Keratinocyte (primary cell): ENCODE data around the gene MEF2A. TPM values are rescaled to one million over a fixed set of nuclear protein-coding genes. Genes with fewer than 3 reads are reported as not detected.

ENCODE experiments used
- DNase-seq: peaks from one replicate; pipeline ENCODE4 v3.0.0-alpha.2; 2011; ENCODE audit warnings: low read depth, missing footprints, low spot score
- FAIRE-seq: peaks from 2 replicates; lab custom pipeline; 2011; peaks lifted over from hg19 to GRCh38; lab: Jason Lieb, UNC
- H2AFZ ChIP-seq: 2 replicates; pipeline ENCODE4 v1.6.0; 2012; ENCODE audit warnings: low read length, control low read depth, inconsistent platforms; ENCODE audit not compliant: control insufficient read depth
- H3K27ac ChIP-seq: 2 replicates; pipeline ENCODE4 v1.5.1; 2011; ENCODE audit warnings: low read length; ENCODE audit not compliant: control insufficient read depth, insufficient read depth
- H3K27me3 ChIP-seq: 3 replicates; pipeline ENCODE4 v1.6.0; 2011; ENCODE audit warnings: low read length; ENCODE audit not compliant: control insufficient read depth, insufficient read depth; ENCODE audit errors: extremely low read depth
- H3K36me3 ChIP-seq, 2 experiments: 2 replicates in 1 of 2; 3 replicates in 1 of 2; pipeline ENCODE4 v1.5.1; 2011; ENCODE audit warnings: low read length in 2 of 2, mild to moderate bottlenecking in 1 of 2; ENCODE audit not compliant: control insufficient read depth in 2 of 2, insufficient read depth in 2 of 2; ENCODE audit errors: extremely low read depth in 1 of 2
- H3K4me1 ChIP-seq: 3 replicates; pipeline ENCODE4 v1.5.1; 2011; ENCODE audit warnings: low read length; ENCODE audit not compliant: control insufficient read depth, insufficient read depth; ENCODE audit errors: extremely low read depth
- H3K4me2 ChIP-seq: 3 replicates; pipeline ENCODE4 v1.6.0; 2011; ENCODE audit warnings: low read depth, low read length; ENCODE audit not compliant: control insufficient read depth, insufficient read depth; ENCODE audit errors: extremely low read depth
- H3K4me3 ChIP-seq, 3 experiments: fragments of 200-600 bp in 1 of 3; sonication (generic) in 1 of 3; 2 replicates in 2 of 3; 3 replicates in 1 of 3; pipeline ENCODE4 v1.5.1; 2011 to 2016; ENCODE audit warnings: low read length in 3 of 3, mild to moderate bottlenecking in 3 of 3, control low read depth in 2 of 3, inconsistent platforms in 1 of 3, low read depth in 1 of 3, mixed read lengths in 1 of 3, mixed run types in 1 of 3, moderate library complexity in 1 of 3; ENCODE audit not compliant: control insufficient read depth in 2 of 3, insufficient read depth in 2 of 3; ENCODE audit errors: extremely low read depth in 1 of 3
- H3K79me2 ChIP-seq: 2 replicates; pipeline ENCODE4 v1.6.0; 2012; ENCODE audit warnings: low read length; ENCODE audit not compliant: control insufficient read depth, insufficient read depth
- H3K9ac ChIP-seq: 3 replicates; pipeline ENCODE4 v1.6.0; 2011; ENCODE audit warnings: low read length; ENCODE audit not compliant: control insufficient read depth, insufficient read depth; ENCODE audit errors: extremely low read depth
- H3K9me1 ChIP-seq: 3 replicates; pipeline ENCODE4 v1.6.0; 2011; ENCODE audit warnings: low read length; ENCODE audit not compliant: control insufficient read depth, insufficient read depth; ENCODE audit errors: extremely low read depth
- H3K9me3 ChIP-seq: 2 replicates; pipeline ENCODE4 v1.5.1; 2012; ENCODE audit warnings: low read depth, low read length; ENCODE audit not compliant: control insufficient read depth
- H4K20me1 ChIP-seq: 3 replicates; pipeline ENCODE4 v1.6.0; 2011; ENCODE audit warnings: low read length; ENCODE audit not compliant: control insufficient read depth, insufficient read depth; ENCODE audit errors: extremely low read depth
- EZH2 ChIP-seq: IDR thresholded peaks from one replicate; pipeline ENCODE4 v1.6.1; 2012; ENCODE audit warnings: inconsistent platforms, mild to moderate bottlenecking, low read length, moderate library complexity
- dilution Hi-C: fragments of 300-500 bp; cut with MboI; formaldehyde crosslinking; loops from one replicate; pipeline ENCODE4 v1.7.0; 2020; ENCODE audit warnings: low sequenced_read_pairs; ENCODE audit not compliant: extremely low pct_ligation_motif_present
- polyA plus RNA-seq, 5 experiments: library from polyadenylated mRNA; depleted of rRNA in 3 of 5; stranded (reverse) in 3 of 5; stranded (forward) in 1 of 5; unstranded in 1 of 5; fragments of >200 nt; gene quantifications; 1 replicate in 1 of 5; 2 replicates in 3 of 5; 3 replicates in 1 of 5; pipeline versions ENCODE4 v1.2.1 to v1.2.3, GENCODE V29; 2011 to 2012; ENCODE audit warnings: missing spikeins in 2 of 5, low read depth in 1 of 5, low replicate concordance in 1 of 5
- TF ChIP-seq, protein P1 (sequence below), 3 experiments: IDR thresholded peaks in 1 of 3; conservative IDR thresholded peaks in 1 of 3; optimal IDR thresholded peaks in 1 of 3; 2 replicates in 2 of 3; 3 replicates in 1 of 3; pipeline versions ENCODE3 to v1.5.1; 2011; ENCODE audit warnings: low read length in 3 of 3, mild to moderate bottlenecking in 3 of 3, moderate library complexity in 2 of 3, control low read depth in 1 of 3, inconsistent platforms in 1 of 3; ENCODE audit not compliant: insufficient read depth in 2 of 3; ENCODE audit errors: extremely low read depth in 1 of 3

MEF2A gene
- polyA plus RNA-seq, 1 donor (not counting 4 experiments of a cell fraction or from before 2014, with no cell fraction given): 27.4 TPM

DNA sequence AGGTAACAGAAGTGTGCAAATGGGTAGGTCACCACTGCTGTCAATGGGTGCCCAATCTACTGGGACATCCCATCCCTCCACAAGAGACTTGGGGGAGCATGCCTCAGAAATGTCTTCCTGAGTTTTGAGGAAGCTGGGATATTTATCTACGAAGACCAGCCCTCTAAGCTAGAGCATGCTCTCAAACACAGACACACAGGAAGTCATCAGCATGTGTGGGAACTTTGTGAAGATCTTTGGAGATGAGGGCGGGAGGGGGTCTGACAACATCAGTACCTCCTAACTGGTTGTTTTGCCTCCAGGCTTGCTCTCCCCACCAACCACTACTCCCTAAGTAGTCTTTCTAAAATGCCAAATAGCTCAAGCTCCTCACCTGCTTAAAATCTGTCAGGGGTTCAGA, 3.5 kb upstream of the MEF2A start:
- no peaks in the 10 kb centered on the region for H3K36me3 ChIP-seq
- TF ChIP-seq EZH2: no peak
- FAIRE-seq (no peak), DNase-seq (no peak)
- no peaks in the 10 kb centered on the region for H3K9me1 ChIP-seq
- no peak overlapping the region for H3K27ac ChIP-seq
- peaks cover 9% of the 10 kb centered on the region for H3K79me2 ChIP-seq
- dilution Hi-C loops: no loop called here
- no peak overlapping the region for H3K4me3 ChIP-seq
- H4K20me1 ChIP-seq: no peaks in the 10 kb centered on the region
- H3K4me2 ChIP-seq: no peak overlapping the region
- no peak overlapping the region for H3K9ac ChIP-seq
- H2AFZ ChIP-seq: no peak overlapping the region
- no peaks in the 10 kb centered on the region for H3K9me3 ChIP-seq
- H3K4me1 ChIP-seq: no peaks in the 10 kb centered on the region
- peaks cover 6% of the 10 kb centered on the region for H3K27me3 ChIP-seq

DNA sequence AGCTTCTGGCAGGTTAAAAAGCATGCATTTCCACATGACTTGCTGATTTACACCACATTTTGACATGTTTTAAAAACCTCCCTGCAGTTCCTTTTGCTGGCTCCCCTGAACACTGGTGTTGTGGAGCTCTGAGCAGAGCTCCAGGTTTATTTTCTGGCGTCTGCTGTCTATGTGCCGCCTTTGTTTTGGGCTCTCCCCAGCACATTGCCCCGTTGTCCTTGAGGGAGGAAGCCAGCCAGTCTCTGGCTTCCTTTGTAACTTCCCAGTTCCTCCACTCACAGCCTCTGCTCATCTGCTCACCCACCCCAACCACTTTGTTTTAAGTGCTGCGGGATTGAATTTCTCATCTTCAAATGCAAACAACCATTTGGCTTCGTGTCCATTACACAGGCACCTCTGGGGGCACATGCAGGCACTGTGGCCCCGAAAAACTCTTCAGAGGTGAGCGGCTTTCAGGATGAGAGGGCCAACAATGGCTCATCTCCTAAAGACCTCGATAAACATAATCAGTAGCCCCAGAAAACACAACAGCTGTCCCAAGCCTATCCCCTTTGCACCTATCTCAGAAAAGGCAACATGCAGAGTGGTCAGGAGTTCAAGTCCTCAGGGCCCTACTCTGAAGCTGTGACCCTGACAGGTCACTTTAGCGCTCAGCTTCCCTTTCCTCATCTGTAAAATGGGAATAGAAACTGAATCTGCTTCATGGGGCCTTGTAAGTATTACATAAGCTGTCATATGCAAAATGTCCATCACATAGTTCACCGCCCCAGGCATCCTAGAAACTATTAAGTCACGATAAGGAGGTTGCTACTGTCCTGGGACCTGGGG, 1.3 kb upstream of the MEF2A start:
- dilution Hi-C loops: no loop called here

More for the DNA sequence above, 1.3 kb upstream of the MEF2A start:
- Histone ChIP-seq H3K27me3 (peaks cover 6% of the 10 kb centered on the region), H3K4me2 (peak overlapping the region; percentile 55), H4K20me1 (no peaks in the 10 kb centered on the region), H3K36me3 (no peaks in the 10 kb centered on the region), H3K4me3 (peak overlapping the region in 1 of 3 experiments; percentile 40), H3K9me1 (no peaks in the 10 kb centered on the region), H3K9ac (no peak overlapping the region), H3K79me2 (peaks cover 31% of the 10 kb centered on the region), H3K27ac (no peak overlapping the region), H2AFZ (no peak overlapping the region), H3K9me3 (no peaks in the 10 kb centered on the region), H3K4me1 (peaks cover 11% of the 10 kb centered on the region)
- no peak for DNase-seq
- FAIRE-seq: no peak
- TF ChIP-seq, protein P1, sequence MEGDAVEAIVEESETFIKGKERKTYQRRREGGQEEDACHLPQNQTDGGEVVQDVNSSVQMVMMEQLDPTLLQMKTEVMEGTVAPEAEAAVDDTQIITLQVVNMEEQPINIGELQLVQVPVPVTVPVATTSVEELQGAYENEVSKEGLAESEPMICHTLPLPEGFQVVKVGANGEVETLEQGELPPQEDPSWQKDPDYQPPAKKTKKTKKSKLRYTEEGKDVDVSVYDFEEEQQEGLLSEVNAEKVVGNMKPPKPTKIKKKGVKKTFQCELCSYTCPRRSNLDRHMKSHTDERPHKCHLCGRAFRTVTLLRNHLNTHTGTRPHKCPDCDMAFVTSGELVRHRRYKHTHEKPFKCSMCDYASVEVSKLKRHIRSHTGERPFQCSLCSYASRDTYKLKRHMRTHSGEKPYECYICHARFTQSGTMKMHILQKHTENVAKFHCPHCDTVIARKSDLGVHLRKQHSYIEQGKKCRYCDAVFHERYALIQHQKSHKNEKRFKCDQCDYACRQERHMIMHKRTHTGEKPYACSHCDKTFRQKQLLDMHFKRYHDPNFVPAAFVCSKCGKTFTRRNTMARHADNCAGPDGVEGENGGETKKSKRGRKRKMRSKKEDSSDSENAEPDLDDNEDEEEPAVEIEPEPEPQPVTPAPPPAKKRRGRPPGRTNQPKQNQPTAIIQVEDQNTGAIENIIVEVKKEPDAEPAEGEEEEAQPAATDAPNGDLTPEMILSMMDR (optimal IDR thresholded peaks at IDR 0.05 in 1 of 3, IDR thresholded peaks at IDR 0.05 in 1 of 3, conservative IDR thresholded peaks at IDR 0.05 in 1 of 3; ENCODE audit: extremely low read depth in 1 of 3, insufficient read depth in 2 of 3, low read length in 3 of 3): no peak
- TF ChIP-seq EZH2: no peak
